Measurements from ENCODE around the gene EPS8L2.

The EPS8L2 gene

GRCh38 chr11:747158-748006 lies 41.4 kb downstream of the EPS8L2 start, which contains the start of gene TALDO1:
TSS of gene TALDO1 (plus strand) at chr11:747464. CDS start at chr11:747482, 18 bp downstream.
- Histone ChIP-seq H3K36me3 (replicated peaks) (peaks cover 4% of the 10 kb centered on the region), H3K4me3 (ENCODE audit: low read depth, low read length) (peak within 1 kb of the TSS; percentile 69), H3K27me3 (replicated peaks) (no peaks in the 10 kb centered on the region), H3K27ac (peak within 1 kb of the TSS; percentile 82)
- peak; percentile 14 for TF ChIP-seq CTCF (IDR thresholded peaks at IDR 0.05; ENCODE audit: low read depth, low read length, missing control alignments)
- in situ Hi-C loops (cut with HindIII; ENCODE audit: low pct_ligation_motif_present, low sequenced_read_pairs) = no loop called here
- peak; percentile 67 for DNase-seq

DNA sequence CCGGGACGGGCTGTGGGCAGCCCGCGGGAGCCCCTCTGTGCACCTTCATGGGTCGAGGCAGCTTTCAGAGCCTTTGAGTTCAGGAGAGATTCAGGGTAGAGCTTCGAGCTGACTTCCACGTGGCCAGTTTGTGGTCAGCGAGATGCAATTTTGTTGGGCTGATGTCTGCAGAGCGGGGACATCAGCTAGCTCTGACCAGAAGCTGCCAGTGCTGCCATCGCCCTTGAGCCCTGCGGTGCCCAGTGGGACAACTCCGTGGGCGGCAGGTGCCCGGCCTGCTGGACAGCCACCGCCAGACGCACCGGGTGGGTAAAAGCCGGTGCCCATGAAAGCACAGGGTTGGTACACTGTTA lies 42.0 kb downstream of the EPS8L2 start:
- Histone ChIP-seq H3K4me3 (ENCODE audit: low read depth, low read length) (peak overlapping the region; percentile 69), H3K36me3 (replicated peaks) (peaks cover 9% of the 10 kb centered on the region), H3K27me3 (replicated peaks) (no peaks in the 10 kb centered on the region), H3K27ac (peak overlapping the region; percentile 82)
- in situ Hi-C loops (cut with HindIII; ENCODE audit: low pct_ligation_motif_present, low sequenced_read_pairs) = no loop called here
- TF ChIP-seq CTCF (IDR thresholded peaks at IDR 0.05; ENCODE audit: low read depth, low read length, missing control alignments) = no peak
- no peak for DNase-seq

DNA sequence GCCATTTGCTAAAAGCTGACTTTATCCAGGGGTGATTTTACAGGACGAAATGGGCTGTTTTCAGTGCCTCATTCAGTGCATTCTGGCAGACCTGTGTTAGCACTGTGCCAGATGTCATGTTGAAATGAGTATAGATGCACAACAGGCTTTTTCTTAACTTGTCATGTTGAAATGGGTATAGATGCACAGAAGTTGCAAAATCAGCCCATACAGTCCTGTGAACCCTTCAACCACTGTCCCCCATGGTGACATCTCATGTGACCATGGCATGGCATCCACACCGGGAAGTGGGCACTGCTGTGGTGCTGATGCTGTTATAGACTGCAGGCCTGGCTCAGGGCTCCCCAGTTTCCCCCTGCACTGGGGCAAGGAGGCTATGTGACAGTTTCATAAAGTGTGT lies 43.7 kb downstream of the EPS8L2 start:
- H3K27ac ChIP-seq = no peak overlapping the region
- TF ChIP-seq CTCF (IDR thresholded peaks at IDR 0.05; ENCODE audit: low read depth, low read length, missing control alignments) = no peak
- H3K27me3 ChIP-seq (replicated peaks) = no peaks in the 10 kb centered on the region
- in situ Hi-C loops (cut with HindIII; ENCODE audit: low pct_ligation_motif_present, low sequenced_read_pairs) = no loop called here
- no peak for DNase-seq
- no peak overlapping the region for H3K4me3 ChIP-seq (ENCODE audit: low read depth, low read length)
- peaks cover 9% of the 10 kb centered on the region for H3K36me3 ChIP-seq (replicated peaks)

DNA sequence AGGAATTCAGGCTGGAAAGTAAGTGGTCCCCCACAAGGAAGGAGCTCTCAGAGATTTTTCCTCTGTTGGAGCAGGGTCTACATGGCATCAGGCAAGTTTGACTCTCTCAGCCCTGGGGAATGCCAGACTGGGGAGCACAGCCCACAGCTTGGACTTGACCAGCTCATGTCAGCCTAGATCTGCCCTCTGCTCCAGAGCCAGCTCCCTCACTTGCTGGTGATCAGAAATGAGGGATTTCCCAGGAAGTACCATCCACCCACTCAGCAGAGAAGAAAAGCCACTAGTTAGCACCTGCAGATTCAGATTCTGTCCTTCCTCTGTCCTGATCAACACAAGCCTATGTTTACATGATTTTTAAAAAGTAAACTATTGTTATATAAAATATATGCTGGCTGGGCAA lies 54.2 kb downstream of the EPS8L2 start:
- Histone ChIP-seq H3K27me3 (replicated peaks) (no peaks in the 10 kb centered on the region), H3K36me3 (replicated peaks) (peaks cover 72% of the 10 kb centered on the region), H3K27ac (no peak overlapping the region), H3K4me3 (ENCODE audit: low read depth, low read length) (no peak overlapping the region)
- TF ChIP-seq CTCF (IDR thresholded peaks at IDR 0.05; ENCODE audit: low read depth, low read length, missing control alignments) = no peak
- no peak for DNase-seq
- in situ Hi-C loops (cut with HindIII; ENCODE audit: low pct_ligation_motif_present, low sequenced_read_pairs) = no loop called here

- DNase-seq = no peak
- Histone ChIP-seq H3K27me3 (replicated peaks) (no peaks in the 10 kb centered on the region), H3K27ac (no peak overlapping the region), H3K36me3 (replicated peaks) (peaks cover 79% of the 10 kb centered on the region), H3K4me3 (ENCODE audit: low read depth, low read length) (no peak overlapping the region)
- in situ Hi-C loops (cut with HindIII; ENCODE audit: low pct_ligation_motif_present, low sequenced_read_pairs) = no loop called here
- no peak for TF ChIP-seq CTCF (IDR thresholded peaks at IDR 0.05; ENCODE audit: low read depth, low read length, missing control alignments)
These were observed 55.6 kb downstream of the EPS8L2 start for GRCh38 chr11:761526-762108.

All from brain microvascular endothelial cell (primary cell).